Activated B cell treated with CpG ODN at 0.5 μM for 24 hours (primary cell): ENCODE results near the gene NEURL1B. TPM values are rescaled to one million over a fixed set of nuclear protein-coding genes. Genes with fewer than 3 reads are reported as not detected.

Source experiments
- ATAC-seq: fragments of 200-7000 bp; cut with Tn5 transposase; one replicate; pipeline ENCODE4 v1.10.0; 2021; ENCODE audit warnings: low read depth, mild to moderate bottlenecking, moderate library complexity
- CTCF ChIA-PET: fragments of 350-600 bp; sonication (Branson Sonifier 250); formaldehyde crosslinking; loops from one replicate; lab custom pipeline; 2021; ENCODE audit warnings: antibody characterized with exemption; lab: Charles Lee
- POLR2A ChIA-PET: fragments of 350-600 bp; sonication (Branson Sonifier 250); formaldehyde crosslinking; loops from one replicate; lab custom pipeline; 2021; ENCODE audit warnings: antibody characterized with exemption; lab: Charles Lee
- DNase-seq: peaks from one replicate; pipeline ENCODE4 v3.0.0; 2022
- H3K27ac Mint-ChIP-seq: one replicate; pipeline ENCODE4 v1.8.0; 2020; ENCODE audit warnings: mixed read lengths
- H3K27me3 Mint-ChIP-seq: one replicate; pipeline ENCODE4 v1.8.0; 2021; ENCODE audit warnings: mixed read lengths
- H3K36me3 Mint-ChIP-seq: one replicate; pipeline ENCODE4 v1.8.0; 2021; ENCODE audit warnings: low read depth, mixed read lengths
- H3K4me1 Mint-ChIP-seq: one replicate; pipeline ENCODE4 v1.8.0; 2021; ENCODE audit warnings: mixed read lengths
- H3K4me3 Mint-ChIP-seq: one replicate; pipeline ENCODE4 v1.8.0; 2020; ENCODE audit warnings: mild to moderate bottlenecking, mixed read lengths
- H3K9me3 Mint-ChIP-seq: one replicate; pipeline ENCODE4 v1.8.0; 2020; ENCODE audit warnings: mixed read lengths
- CTCF ChIP-seq: fragments of 200-600 bp; IDR thresholded peaks from one replicate; pipeline ENCODE4 v1.8.0; 2022; ENCODE audit warnings: antibody characterized with exemption, mild to moderate bottlenecking
- intact Hi-C: fragments of 100-400 bp; cut with micrococcal nuclease; formaldehyde crosslinking; loops from one replicate; pipeline ENCODE4 v1.15.1; 2024
- total RNA-seq: library from RNA; stranded (reverse); gene quantifications from 2 replicates; pipeline ENCODE4 v1.2.3, GENCODE V29; 2022

Gene NEURL1B
- total RNA-seq, 1 donor from 2014 or later, result 0.09 TPM

- Mint-ChIP-seq H3K27ac (no peak overlapping the region), H3K4me1 (peaks cover 8% of the 10 kb centered on the region), H3K27me3 (no peaks in the 10 kb centered on the region), H3K9me3 (peaks cover 2% of the 10 kb centered on the region), H3K4me3 (no peak overlapping the region), H3K36me3 (no peaks in the 10 kb centered on the region)
- CTCF ChIA-PET, result no interaction called here
- ATAC-seq (no peak), DNase-seq (no peak)
- intact Hi-C loops, result no loop called here
- TF ChIP-seq CTCF, result no peak
- POLR2A ChIA-PET, result interaction anchor here (0.9 kb wide), 1 partner anchor 20 kb away, joined by 3 read pairs; no protein-coding TSS in a partner anchor
Observed at GRCh38 chr5:172617817-172618216, 23.2 kb upstream of the NEURL1B start.

- intact Hi-C loops, result no loop called here
- DNase-seq (no peak), ATAC-seq (no peak)
- CTCF ChIA-PET, result no interaction called here
- peaks cover 8% of the 10 kb centered on the region for H3K4me1 Mint-ChIP-seq
- H3K36me3 Mint-ChIP-seq, result no peaks in the 10 kb centered on the region
- H3K27ac Mint-ChIP-seq, result no peak overlapping the region
- POLR2A ChIA-PET, result no interaction called here
- no peak overlapping the region for H3K4me3 Mint-ChIP-seq
- H3K27me3 Mint-ChIP-seq, result no peaks in the 10 kb centered on the region
- TF ChIP-seq CTCF, result no peak
- peaks cover 2% of the 10 kb centered on the region for H3K9me3 Mint-ChIP-seq
Observed at GRCh38 chr5:172618574-172619365, 22.3 kb upstream of the NEURL1B start.

DNA sequence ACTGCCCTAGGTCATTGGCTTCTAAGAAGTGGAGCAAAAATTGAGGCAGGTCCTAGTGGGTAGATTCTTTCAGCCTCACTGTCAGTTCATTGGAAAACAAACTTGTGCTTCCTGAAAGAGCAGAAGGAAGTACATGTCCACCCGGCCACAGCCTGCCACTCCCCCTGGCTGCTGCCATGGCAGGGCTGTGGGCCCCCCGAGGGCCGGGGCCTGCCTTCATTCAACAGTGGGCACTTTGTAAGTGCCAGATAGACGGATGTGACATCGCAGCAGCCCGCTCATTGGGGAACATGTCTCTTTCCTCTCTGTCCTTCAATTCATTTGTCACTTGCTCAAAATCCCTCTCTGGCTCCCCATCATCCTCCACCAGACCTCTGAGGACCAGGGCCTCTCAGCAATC is 20.6 kb upstream of the NEURL1B start:
- intact Hi-C loops, result no loop called here
- POLR2A ChIA-PET, result no interaction called here
- CTCF ChIA-PET, result no interaction called here

DNA sequence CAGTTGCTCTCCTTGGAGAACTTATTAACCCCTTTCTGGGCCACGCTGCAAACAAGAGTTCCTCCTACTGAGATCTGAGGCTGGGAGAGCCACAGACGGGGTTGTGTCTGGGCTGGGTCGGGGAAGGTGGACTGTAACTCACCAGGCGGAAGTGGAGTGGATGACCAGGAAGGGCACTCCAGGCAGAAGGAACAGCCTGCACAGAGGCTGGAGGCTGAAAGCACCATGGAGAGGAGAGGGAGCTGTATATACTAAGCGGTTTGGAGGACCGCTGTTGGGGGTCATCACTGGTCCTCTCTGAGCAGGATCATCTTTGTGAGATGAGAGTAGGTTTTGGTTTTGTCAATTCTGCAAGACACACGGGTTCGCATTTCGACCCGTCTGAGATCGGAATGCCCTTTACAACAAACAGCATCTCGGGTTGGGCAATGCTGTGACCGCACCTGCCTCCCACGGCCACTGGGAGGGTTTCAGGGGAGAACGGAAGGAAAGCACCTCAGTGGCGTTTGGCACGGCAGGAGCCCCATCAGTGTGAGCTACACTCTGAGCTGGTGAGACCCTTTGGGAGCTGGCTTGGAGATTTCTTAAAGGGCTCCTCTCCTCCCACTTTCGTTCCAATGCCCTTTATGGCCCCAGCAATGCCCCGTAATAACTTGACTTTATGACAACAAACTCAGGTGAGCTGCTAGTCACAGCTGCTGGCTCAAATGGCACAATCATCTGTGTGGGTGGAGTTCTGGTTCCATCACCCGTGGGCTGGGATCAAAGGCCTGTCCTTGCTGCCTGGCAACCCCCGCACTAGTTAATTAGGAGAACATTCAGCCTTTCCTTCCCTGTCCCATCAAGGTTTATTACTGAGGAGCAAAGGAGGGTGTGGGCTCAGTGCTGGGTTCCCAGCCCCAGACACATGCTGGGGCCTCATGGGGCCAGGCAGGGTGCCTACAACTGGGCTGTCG is 18.7 kb upstream of the NEURL1B start:
- H3K4me1 Mint-ChIP-seq, result no peaks in the 10 kb centered on the region
- CTCF ChIA-PET, result no interaction called here
- POLR2A ChIA-PET, result no interaction called here
- no peaks in the 10 kb centered on the region for H3K27me3 Mint-ChIP-seq
- no peak overlapping the region for H3K4me3 Mint-ChIP-seq
- no peaks in the 10 kb centered on the region for H3K9me3 Mint-ChIP-seq
- no peak for DNase-seq
- no peak overlapping the region for H3K27ac Mint-ChIP-seq
- intact Hi-C loops, result no loop called here
- H3K36me3 Mint-ChIP-seq, result no peaks in the 10 kb centered on the region
- no peak for ATAC-seq
- no peak for TF ChIP-seq CTCF

More for the DNA sequence above, 20.6 kb upstream of the NEURL1B start:
- Mint-ChIP-seq H3K27ac (no peak overlapping the region), H3K4me3 (no peak overlapping the region), H3K27me3 (no peaks in the 10 kb centered on the region), H3K4me1 (no peaks in the 10 kb centered on the region), H3K36me3 (no peaks in the 10 kb centered on the region), H3K9me3 (no peaks in the 10 kb centered on the region)
- TF ChIP-seq CTCF, result no peak
- ATAC-seq, result no peak
- DNase-seq, result no peak
